Body of pancreas (tissue), 4 donors: ENCODE data around the gene RPTOR.
"Not testable (repeated sequence)": the region's sequence is repeated elsewhere in the genome, so short reads cannot be mapped to it uniquely, and the experiment has no call there.

Experiments used
- POLR2A ChIP-seq, 3 donors: fragments of 450-650 bp; IDR thresholded peaks; one replicate each; pipeline ENCODE4 v1.6.1; 2016; ENCODE audit warnings: antibody characterized with exemption in 3 of 3, mild to moderate bottlenecking in 2 of 3
- TF ChIP-seq, protein P1 (sequence below), 7 experiments: fragments of 450-650 bp in 4 of 7; fragments of 200-600 bp in 3 of 7; sonication (generic) in 3 of 7; IDR thresholded peaks; one replicate each; pipeline ENCODE4 v1.5.1; 2016 to 2019; ENCODE audit warnings: antibody characterized with exemption in 7 of 7

DNA sequence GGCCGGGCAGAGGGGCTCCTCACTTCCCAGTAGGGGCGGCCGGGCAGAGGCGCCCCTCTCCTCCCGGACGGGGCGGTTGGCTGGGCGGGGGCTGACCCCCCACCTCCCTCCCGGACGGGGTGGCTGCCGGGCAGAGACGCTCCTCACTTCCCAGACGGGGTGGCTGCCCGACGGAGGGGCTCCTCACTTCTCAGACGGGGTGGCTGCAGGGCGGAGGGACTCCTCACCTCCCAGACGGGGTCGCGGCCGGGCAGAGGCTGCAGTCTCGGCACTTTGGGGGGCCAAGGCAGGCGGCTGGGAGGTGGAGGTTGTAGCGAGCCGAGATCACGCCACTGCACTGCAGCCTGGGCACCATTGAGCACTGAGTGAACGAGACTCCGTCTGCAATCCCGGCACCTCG, 7.3 kb upstream of the RPTOR start:
- TF ChIP-seq, protein P1, sequence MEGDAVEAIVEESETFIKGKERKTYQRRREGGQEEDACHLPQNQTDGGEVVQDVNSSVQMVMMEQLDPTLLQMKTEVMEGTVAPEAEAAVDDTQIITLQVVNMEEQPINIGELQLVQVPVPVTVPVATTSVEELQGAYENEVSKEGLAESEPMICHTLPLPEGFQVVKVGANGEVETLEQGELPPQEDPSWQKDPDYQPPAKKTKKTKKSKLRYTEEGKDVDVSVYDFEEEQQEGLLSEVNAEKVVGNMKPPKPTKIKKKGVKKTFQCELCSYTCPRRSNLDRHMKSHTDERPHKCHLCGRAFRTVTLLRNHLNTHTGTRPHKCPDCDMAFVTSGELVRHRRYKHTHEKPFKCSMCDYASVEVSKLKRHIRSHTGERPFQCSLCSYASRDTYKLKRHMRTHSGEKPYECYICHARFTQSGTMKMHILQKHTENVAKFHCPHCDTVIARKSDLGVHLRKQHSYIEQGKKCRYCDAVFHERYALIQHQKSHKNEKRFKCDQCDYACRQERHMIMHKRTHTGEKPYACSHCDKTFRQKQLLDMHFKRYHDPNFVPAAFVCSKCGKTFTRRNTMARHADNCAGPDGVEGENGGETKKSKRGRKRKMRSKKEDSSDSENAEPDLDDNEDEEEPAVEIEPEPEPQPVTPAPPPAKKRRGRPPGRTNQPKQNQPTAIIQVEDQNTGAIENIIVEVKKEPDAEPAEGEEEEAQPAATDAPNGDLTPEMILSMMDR (IDR thresholded peaks at IDR 0.05) = not testable (repeated sequence)
- not testable (repeated sequence) for TF ChIP-seq POLR2A (IDR thresholded peaks at IDR 0.05)
